Omental fat pad (tissue), 4 donors: ENCODE data around the gene CFAP221. TPM values are rescaled to one million over a fixed set of nuclear protein-coding genes. Genes with fewer than 3 reads are reported as not detected.

Experiments
- ATAC-seq: fragments of 150-250 bp; one replicate; pipeline ENCODE4 v1.9.1; 2016; ENCODE audit warnings: mild to moderate bottlenecking, moderate library complexity; ENCODE audit not compliant: low FRiP score
- DNase-seq: peaks from one replicate; pipeline ENCODE4 v3.0.0-alpha.2; 2019; ENCODE audit warnings: low spot score
- total RNA-seq, 4 donors: library from RNA; depleted of rRNA; stranded (reverse); fragments of >200 nt; gene quantifications; one replicate each; pipeline ENCODE4 v1.1.0, GENCODE V29; 2016
- TF ChIP-seq, protein P1 (sequence below), 3 donors: fragments of 450-650 bp; IDR thresholded peaks; one replicate each; pipeline ENCODE4 v1.5.1; 2016 to 2017; ENCODE audit warnings: antibody characterized with exemption in 3 of 3, mild to moderate bottlenecking in 3 of 3, moderate library complexity in 2 of 3

Gene CFAP221
- total RNA-seq, 4 donors from 2014 or later: 1.2 to 1.7 (median 1.3) TPM; not detected in 1

- ATAC-seq: no peak
- TF ChIP-seq, protein P1, sequence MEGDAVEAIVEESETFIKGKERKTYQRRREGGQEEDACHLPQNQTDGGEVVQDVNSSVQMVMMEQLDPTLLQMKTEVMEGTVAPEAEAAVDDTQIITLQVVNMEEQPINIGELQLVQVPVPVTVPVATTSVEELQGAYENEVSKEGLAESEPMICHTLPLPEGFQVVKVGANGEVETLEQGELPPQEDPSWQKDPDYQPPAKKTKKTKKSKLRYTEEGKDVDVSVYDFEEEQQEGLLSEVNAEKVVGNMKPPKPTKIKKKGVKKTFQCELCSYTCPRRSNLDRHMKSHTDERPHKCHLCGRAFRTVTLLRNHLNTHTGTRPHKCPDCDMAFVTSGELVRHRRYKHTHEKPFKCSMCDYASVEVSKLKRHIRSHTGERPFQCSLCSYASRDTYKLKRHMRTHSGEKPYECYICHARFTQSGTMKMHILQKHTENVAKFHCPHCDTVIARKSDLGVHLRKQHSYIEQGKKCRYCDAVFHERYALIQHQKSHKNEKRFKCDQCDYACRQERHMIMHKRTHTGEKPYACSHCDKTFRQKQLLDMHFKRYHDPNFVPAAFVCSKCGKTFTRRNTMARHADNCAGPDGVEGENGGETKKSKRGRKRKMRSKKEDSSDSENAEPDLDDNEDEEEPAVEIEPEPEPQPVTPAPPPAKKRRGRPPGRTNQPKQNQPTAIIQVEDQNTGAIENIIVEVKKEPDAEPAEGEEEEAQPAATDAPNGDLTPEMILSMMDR (IDR thresholded peaks at IDR 0.05): no peak
- DNase-seq: no peak
Observed at GRCh38 chr2:119579424-119580295, 35.4 kb downstream of the CFAP221 start.

DNA sequence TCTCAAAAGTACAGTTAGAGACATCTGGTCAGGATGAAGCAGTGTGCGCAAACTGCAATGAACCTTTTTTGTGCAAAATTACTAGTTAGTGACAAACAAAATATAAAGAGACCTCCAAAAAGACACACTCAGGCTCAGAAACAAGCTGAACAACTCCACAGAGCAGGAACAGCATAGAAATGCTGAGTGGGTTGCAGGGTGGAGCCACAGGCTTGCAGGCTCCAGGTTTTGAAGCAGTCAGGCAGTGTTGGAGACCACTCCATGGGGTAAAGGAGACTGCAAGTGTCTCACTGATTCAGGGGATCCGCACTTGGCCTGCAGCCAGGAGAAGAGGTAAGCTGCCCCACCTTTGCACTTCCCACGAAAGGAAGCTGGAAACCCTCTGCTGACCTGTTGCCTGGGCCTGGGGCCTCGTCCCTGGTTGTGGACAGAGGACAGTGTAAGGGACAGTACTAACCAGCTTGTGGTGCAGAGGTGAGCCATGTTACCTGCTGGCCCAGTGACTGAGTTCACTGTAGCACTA, 36.4 kb downstream of the CFAP221 start:
- ATAC-seq: no peak
- TF ChIP-seq, protein P1 (IDR thresholded peaks at IDR 0.05): no peak

GRCh38 chr2:119583291-119583690, 39.0 kb downstream of the CFAP221 start:
- ATAC-seq (no peak), DNase-seq (no peak)
- TF ChIP-seq, protein P1 (IDR thresholded peaks at IDR 0.05): no peak

More for the DNA sequence above, 36.4 kb downstream of the CFAP221 start:
- DNase-seq: no peak

DNA sequence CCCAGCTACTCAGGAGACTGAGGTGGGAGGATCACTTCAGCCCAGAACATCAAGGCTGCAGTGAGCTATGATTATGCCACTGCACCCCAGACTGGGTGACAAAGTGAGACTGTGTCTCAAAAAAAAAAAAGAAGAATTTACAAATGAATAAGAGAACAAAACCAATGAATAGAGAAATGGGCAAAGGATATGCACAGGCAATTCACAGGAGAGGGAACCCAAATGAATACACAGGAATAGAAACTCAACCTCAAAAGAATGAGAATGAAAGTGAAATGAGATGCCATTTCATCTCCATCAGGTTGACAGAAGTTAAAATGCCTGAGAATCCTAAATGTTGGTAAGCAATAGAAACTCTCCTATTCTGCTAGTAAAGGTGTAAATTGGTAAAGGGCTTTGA, 40.2 kb downstream of the CFAP221 start:
- no peak for ATAC-seq
- TF ChIP-seq, protein P1 (IDR thresholded peaks at IDR 0.05): no peak
- no peak for DNase-seq

DNA sequence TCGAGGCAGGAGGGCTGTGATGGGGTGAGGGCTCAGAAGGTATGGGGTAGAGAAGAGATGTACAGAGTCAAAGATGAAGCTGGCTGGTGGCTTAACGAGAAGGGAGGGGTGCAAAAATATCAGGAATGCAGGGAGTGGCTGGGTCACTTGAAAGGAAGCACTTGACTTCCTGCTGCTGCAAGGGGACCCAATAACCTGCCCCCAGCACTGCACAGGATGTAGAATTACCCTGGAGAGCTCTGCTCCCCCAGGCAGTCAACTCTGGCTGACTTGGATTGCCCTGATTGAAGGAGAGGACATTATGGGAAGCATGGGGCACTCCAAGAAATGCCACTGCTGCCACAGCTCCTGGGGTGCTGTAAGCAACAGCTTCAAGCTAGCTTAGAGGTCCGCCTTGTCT, 41.8 kb downstream of the CFAP221 start:
- TF ChIP-seq, protein P1 (IDR thresholded peaks at IDR 0.05): no peak
- DNase-seq: no peak
- no peak for ATAC-seq

DNA sequence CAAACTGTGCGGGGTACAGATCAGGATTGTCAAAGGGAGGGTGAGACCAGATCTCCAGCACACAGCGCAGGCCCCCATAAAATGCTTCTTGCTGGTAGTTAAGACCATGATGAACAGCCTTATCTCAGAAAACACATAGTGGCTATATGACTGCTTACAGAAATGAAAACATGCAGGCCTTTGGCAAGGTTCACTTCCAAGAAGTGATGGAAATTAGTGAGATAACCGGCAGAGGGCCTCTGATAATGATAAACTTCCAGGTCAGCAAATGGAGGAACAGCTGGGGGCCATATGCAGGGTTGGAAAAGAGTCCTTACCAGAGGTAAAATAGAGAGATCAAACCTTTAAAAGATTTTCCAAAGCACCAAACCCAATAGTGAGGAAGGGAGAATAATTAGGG, 46.6 kb downstream of the CFAP221 start:
- DNase-seq: no peak
- TF ChIP-seq, protein P1 (IDR thresholded peaks at IDR 0.05): no peak

GRCh38 chr2:119591523-119591922, 47.3 kb downstream of the CFAP221 start:
- ATAC-seq (no peak), DNase-seq (no peak)
- TF ChIP-seq, protein P1 (IDR thresholded peaks at IDR 0.05): no peak

More for the DNA sequence above, 46.6 kb downstream of the CFAP221 start:
- ATAC-seq: no peak
